Tibial nerve (tissue), 3 donors: ENCODE results near the gene GK.

Experiments
- CTCF ChIP-seq, 5 experiments: fragments of 200-600 bp in 3 of 5; fragments of 450-650 bp in 2 of 5; sonication (generic) in 3 of 5; IDR thresholded peaks; one replicate each; pipeline ENCODE4 v1.5.1; 2016 to 2019; ENCODE audit warnings: antibody characterized with exemption in 5 of 5, mild to moderate bottlenecking in 3 of 5, moderate library complexity in 2 of 5
- POLR2A ChIP-seq, 2 donors: fragments of 450-650 bp; IDR thresholded peaks; one replicate each; pipeline ENCODE4 v1.6.1; 2017; ENCODE audit warnings: antibody characterized with exemption in 2 of 2, mild to moderate bottlenecking in 2 of 2, moderate library complexity in 2 of 2

GRCh38 chrX:30777575-30777974 lies 124.4 kb downstream of the GK start:
- TF ChIP-seq CTCF (IDR thresholded peaks at IDR 0.05) = no peak
- no peak for TF ChIP-seq POLR2A (IDR thresholded peaks at IDR 0.05)
